WTC11 (cell line): ENCODE measurements around the gene TSPAN7. TPM values are rescaled to one million over a fixed set of nuclear protein-coding genes. Genes with fewer than 3 reads are reported as not detected.

Source experiments
- ATAC-seq: fragments of 200-7000 bp; cut with Tn5 transposase; 2 replicates; pipeline ENCODE4 v1.10.0; 2021; ENCODE audit warnings: mild to moderate bottlenecking, moderate library complexity
- CTCF ChIA-PET: fragments of 300-600 bp; sonication (Branson Sonifier 250); formaldehyde crosslinking; loops from one replicate; lab custom pipeline; 2021; ENCODE audit warnings: antibody characterized with exemption; lab: Charles Lee
- POLR2A ChIA-PET: fragments of 350-600 bp; sonication (Branson Sonifier 250); formaldehyde crosslinking; loops from one replicate; lab custom pipeline; 2021; ENCODE audit warnings: antibody characterized with exemption; lab: Charles Lee
- DNase-seq: peaks from one replicate; pipeline ENCODE4 v3.0.0; 2021; ENCODE audit warnings: low spot score
- H3K27ac Mint-ChIP-seq: 2 replicates; pipeline ENCODE4 v1.8.0; 2021; ENCODE audit warnings: mixed read lengths
- H3K27me3 Mint-ChIP-seq: 2 replicates; pipeline ENCODE4 v1.8.0; 2021; ENCODE audit warnings: low read depth, mild to moderate bottlenecking, moderate library complexity, mixed read lengths
- H3K36me3 Mint-ChIP-seq: 2 replicates; pipeline ENCODE4 v1.8.0; 2021; ENCODE audit warnings: mixed read lengths
- H3K4me1 Mint-ChIP-seq: 2 replicates; pipeline ENCODE4 v1.8.0; 2022; ENCODE audit warnings: mixed read lengths
- H3K4me3 Mint-ChIP-seq: 2 replicates; pipeline ENCODE4 v1.8.0; 2021; ENCODE audit warnings: mild to moderate bottlenecking, moderate library complexity, mixed read lengths
- H3K9me3 Mint-ChIP-seq: 2 replicates; pipeline ENCODE4 v1.8.0; 2021; ENCODE audit warnings: mixed read lengths
- AFF4 ChIP-seq: sonication (generic); formaldehyde crosslinking; IDR thresholded peaks from 2 replicates; pipeline ENCODE4 v1.8.1; 2023; ENCODE audit warnings: mild to moderate bottlenecking, missing genetic modification reagents, borderline replicate concordance
- ATF1 ChIP-seq: sonication (generic); formaldehyde crosslinking; IDR thresholded peaks from 2 replicates; pipeline ENCODE4 v1.8.1; 2023; ENCODE audit warnings: mild to moderate bottlenecking, moderate library complexity, missing genetic modification reagents
- ATF2 ChIP-seq: sonication (generic); formaldehyde crosslinking; IDR thresholded peaks from 2 replicates; pipeline ENCODE4 v1.8.1; 2022; ENCODE audit warnings: low read depth, missing genetic modification reagents, borderline replicate concordance
- CREM ChIP-seq: sonication (generic); formaldehyde crosslinking; IDR thresholded peaks from 2 replicates; pipeline ENCODE4 v1.8.1; 2022; ENCODE audit warnings: mild to moderate bottlenecking, missing genetic modification reagents, moderate library complexity
- ELF4 ChIP-seq: sonication (generic); formaldehyde crosslinking; IDR thresholded peaks from 2 replicates; pipeline ENCODE4 v1.8.1; 2022; ENCODE audit warnings: low read depth, mild to moderate bottlenecking, moderate library complexity, missing genetic modification reagents
- ERG ChIP-seq: fragments of 250-450 bp; sonication (Bioruptor Pico); IDR thresholded peaks from 2 replicates; pipeline ENCODE4 v1.8.0; 2021; ENCODE audit warnings: mild to moderate bottlenecking
- GABPB1 ChIP-seq: sonication (generic); formaldehyde crosslinking; IDR thresholded peaks from 2 replicates; pipeline ENCODE4 v1.8.1; 2023; ENCODE audit warnings: mild to moderate bottlenecking, missing genetic modification reagents
- GTF2I ChIP-seq: fragments of 250-450 bp; sonication (Bioruptor Pico); conservative IDR thresholded peaks from 2 replicates; pipeline ENCODE4 v1.4.0; 2021; ENCODE audit warnings: mild to moderate bottlenecking
- MYBL2 ChIP-seq: sonication (generic); formaldehyde crosslinking; IDR thresholded peaks from 2 replicates; pipeline ENCODE4 v1.8.1; 2023; ENCODE audit warnings: mild to moderate bottlenecking, moderate library complexity, missing genetic modification reagents
- NR2C2 ChIP-seq: sonication (generic); formaldehyde crosslinking; IDR thresholded peaks from 2 replicates; pipeline ENCODE4 v1.8.0; 2022; ENCODE audit warnings: mild to moderate bottlenecking, missing genetic modification reagents
- OVOL2 ChIP-seq: fragments of 250-450 bp; sonication (Bioruptor Pico); IDR thresholded peaks from 2 replicates; pipeline ENCODE4 v1.9.0; 2021; ENCODE audit warnings: mild to moderate bottlenecking, borderline replicate concordance
- SMAD3 ChIP-seq: sonication (generic); formaldehyde crosslinking; IDR thresholded peaks from 2 replicates; pipeline ENCODE4 v1.8.0; 2022; ENCODE audit warnings: missing genetic modification reagents, mild to moderate bottlenecking, borderline replicate concordance
- SOX15 ChIP-seq: fragments of 250-450 bp; sonication (Bioruptor Pico); IDR thresholded peaks from 2 replicates; pipeline ENCODE4 v1.9.0; 2021; ENCODE audit warnings: mild to moderate bottlenecking
- TEAD1 ChIP-seq: sonication (generic); formaldehyde crosslinking; IDR thresholded peaks from 2 replicates; pipeline ENCODE4 v1.8.0; 2022; ENCODE audit warnings: mild to moderate bottlenecking, missing genetic modification reagents
- ZNF219 ChIP-seq: sonication (generic); formaldehyde crosslinking; IDR thresholded peaks from 2 replicates; pipeline ENCODE4 v1.8.0; 2023; ENCODE audit warnings: missing genetic modification reagents, mild to moderate bottlenecking, borderline replicate concordance
- ZNF263 ChIP-seq: sonication (generic); formaldehyde crosslinking; IDR thresholded peaks from 2 replicates; pipeline ENCODE4 v1.8.1; 2022; ENCODE audit warnings: low read depth, mild to moderate bottlenecking, moderate library complexity, missing genetic modification reagents
- ZNF416 ChIP-seq: fragments of 250-450 bp; sonication (Bioruptor Pico); IDR thresholded peaks from 2 replicates; pipeline ENCODE4 v1.9.0; 2021; ENCODE audit warnings: mild to moderate bottlenecking, inconsistent platforms
- ZNF671 ChIP-seq: fragments of 250-450 bp; sonication (Bioruptor Pico); IDR thresholded peaks from 2 replicates; pipeline ENCODE4 v1.8.0; 2021; ENCODE audit warnings: mild to moderate bottlenecking
- total RNA-seq: library from RNA; stranded (reverse); gene quantifications from 3 replicates; pipeline ENCODE4 v1.2.3, GENCODE V29; 2021
- TF ChIP-seq, protein P1 (sequence below): sonication (generic); formaldehyde crosslinking; IDR thresholded peaks from 2 replicates; pipeline ENCODE4 v1.8.1; 2023; ENCODE audit warnings: mild to moderate bottlenecking, missing genetic modification reagents
- TF ChIP-seq, protein P2 (sequence below): sonication (generic); formaldehyde crosslinking; IDR thresholded peaks from 2 replicates; pipeline ENCODE4 v1.8.0; 2022; ENCODE audit warnings: missing genetic modification reagents
- TF ChIP-seq, protein P3 (sequence below): sonication (generic); formaldehyde crosslinking; IDR thresholded peaks from 2 replicates; pipeline ENCODE4 v1.8.0; 2023; ENCODE audit warnings: missing genetic modification reagents
- TF ChIP-seq, protein P4 (sequence below): sonication (generic); formaldehyde crosslinking; IDR thresholded peaks from 2 replicates; pipeline ENCODE4 v1.8.0; 2022; ENCODE audit warnings: mild to moderate bottlenecking, missing genetic modification reagents

Gene TSPAN7
- total RNA-seq, 1 experiment from 2014 or later = 10.8 TPM

DNA sequence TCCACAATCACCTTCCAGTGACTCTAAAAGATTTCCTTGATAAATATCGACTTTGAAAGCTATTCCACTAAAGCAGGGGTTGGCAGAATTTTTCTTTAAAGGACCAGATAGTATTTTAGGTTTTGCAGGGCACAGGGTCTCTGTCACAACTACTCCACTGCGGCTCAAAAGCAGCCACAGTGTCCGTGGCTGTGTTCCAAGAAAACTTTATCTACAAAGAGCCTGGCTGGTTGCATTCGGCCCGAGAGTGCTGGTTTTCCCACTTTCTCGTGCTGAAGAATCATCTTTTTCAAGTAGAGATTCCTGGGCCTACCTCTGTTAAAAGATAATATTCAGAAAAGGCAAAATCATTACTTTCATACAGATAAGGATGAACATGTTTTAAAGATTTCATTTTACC lies 55.6 kb downstream of the TSPAN7 start:
- Mint-ChIP-seq H3K4me1 (peaks cover 13% of the 10 kb centered on the region), H3K36me3 (no peaks in the 10 kb centered on the region), H3K27ac (no peak overlapping the region), H3K4me3 (no peak overlapping the region), H3K9me3 (no peaks in the 10 kb centered on the region), H3K27me3 (peaks cover 3% of the 10 kb centered on the region; the same call in 1 of the 2 replicates)
- ChIA-PET CTCF (no interaction called here), POLR2A (no interaction called here)
- ATAC-seq (no peak), DNase-seq (no peak)
- TF ChIP-seq GTF2I (CRISPR knock-in tag) (no peak), ZNF671 (CRISPR knock-in tag) (no peak)

DNA sequence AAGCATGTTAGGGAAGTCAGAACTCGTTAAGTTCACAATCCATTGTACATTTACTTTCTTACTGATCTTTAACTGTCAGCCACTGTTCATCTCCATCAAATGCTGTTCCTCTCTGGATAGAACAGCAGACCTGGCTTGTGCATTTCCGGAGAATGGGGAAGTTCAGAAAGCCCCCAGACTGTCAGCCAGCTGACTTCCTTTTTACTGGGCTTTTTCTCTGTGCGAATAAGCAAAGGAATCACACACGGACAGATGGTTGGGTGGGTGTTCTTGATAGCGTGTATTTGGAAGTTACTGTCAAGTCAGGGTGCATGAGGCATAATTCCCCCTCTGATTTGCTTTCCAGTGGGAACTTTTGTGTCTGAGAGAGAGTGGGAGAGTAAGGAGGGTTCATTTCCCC lies 56.8 kb downstream of the TSPAN7 start:
- Mint-ChIP-seq H3K9me3 (no peaks in the 10 kb centered on the region), H3K27ac (no peak overlapping the region), H3K36me3 (no peaks in the 10 kb centered on the region), H3K27me3 (peaks cover 3% of the 10 kb centered on the region; the same call in 1 of the 2 replicates)
- ChIA-PET POLR2A (no interaction called here), CTCF (no interaction called here)
- DNase-seq = no peak
- TF ChIP-seq, protein P1, sequence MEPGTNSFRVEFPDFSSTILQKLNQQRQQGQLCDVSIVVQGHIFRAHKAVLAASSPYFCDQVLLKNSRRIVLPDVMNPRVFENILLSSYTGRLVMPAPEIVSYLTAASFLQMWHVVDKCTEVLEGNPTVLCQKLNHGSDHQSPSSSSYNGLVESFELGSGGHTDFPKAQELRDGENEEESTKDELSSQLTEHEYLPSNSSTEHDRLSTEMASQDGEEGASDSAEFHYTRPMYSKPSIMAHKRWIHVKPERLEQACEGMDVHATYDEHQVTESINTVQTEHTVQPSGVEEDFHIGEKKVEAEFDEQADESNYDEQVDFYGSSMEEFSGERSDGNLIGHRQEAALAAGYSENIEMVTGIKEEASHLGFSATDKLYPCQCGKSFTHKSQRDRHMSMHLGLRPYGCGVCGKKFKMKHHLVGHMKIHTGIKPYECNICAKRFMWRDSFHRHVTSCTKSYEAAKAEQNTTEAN (CRISPR knock-in tag) = no peak
- TF ChIP-seq, protein P2, sequence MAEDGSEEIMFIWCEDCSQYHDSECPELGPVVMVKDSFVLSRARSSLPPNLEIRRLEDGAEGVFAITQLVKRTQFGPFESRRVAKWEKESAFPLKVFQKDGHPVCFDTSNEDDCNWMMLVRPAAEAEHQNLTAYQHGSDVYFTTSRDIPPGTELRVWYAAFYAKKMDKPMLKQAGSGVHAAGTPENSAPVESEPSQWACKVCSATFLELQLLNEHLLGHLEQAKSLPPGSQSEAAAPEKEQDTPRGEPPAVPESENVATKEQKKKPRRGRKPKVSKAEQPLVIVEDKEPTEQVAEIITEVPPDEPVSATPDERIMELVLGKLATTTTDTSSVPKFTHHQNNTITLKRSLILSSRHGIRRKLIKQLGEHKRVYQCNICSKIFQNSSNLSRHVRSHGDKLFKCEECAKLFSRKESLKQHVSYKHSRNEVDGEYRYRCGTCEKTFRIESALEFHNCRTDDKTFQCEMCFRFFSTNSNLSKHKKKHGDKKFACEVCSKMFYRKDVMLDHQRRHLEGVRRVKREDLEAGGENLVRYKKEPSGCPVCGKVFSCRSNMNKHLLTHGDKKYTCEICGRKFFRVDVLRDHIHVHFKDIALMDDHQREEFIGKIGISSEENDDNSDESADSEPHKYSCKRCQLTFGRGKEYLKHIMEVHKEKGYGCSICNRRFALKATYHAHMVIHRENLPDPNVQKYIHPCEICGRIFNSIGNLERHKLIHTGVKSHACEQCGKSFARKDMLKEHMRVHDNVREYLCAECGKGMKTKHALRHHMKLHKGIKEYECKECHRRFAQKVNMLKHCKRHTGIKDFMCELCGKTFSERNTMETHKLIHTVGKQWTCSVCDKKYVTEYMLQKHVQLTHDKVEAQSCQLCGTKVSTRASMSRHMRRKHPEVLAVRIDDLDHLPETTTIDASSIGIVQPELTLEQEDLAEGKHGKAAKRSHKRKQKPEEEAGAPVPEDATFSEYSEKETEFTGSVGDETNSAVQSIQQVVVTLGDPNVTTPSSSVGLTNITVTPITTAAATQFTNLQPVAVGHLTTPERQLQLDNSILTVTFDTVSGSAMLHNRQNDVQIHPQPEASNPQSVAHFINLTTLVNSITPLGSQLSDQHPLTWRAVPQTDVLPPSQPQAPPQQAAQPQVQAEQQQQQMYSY (CRISPR knock-in tag) = no peak
- no peak for TF ChIP-seq NR2C2 (CRISPR knock-in tag)
- no peak for TF ChIP-seq ZNF263
- no peak for TF ChIP-seq ELF4 (CRISPR knock-in tag)
- TF ChIP-seq ERG = no peak
- TF ChIP-seq GABPB1 (CRISPR knock-in tag) = no peak
- TF ChIP-seq SMAD3 (CRISPR knock-in tag) = no peak
- TF ChIP-seq, protein P3, sequence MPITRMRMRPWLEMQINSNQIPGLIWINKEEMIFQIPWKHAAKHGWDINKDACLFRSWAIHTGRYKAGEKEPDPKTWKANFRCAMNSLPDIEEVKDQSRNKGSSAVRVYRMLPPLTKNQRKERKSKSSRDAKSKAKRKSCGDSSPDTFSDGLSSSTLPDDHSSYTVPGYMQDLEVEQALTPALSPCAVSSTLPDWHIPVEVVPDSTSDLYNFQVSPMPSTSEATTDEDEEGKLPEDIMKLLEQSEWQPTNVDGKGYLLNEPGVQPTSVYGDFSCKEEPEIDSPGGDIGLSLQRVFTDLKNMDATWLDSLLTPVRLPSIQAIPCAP (CRISPR knock-in tag) = no peak
- no peak for TF ChIP-seq ATF2 (CRISPR knock-in tag)
- no peak for TF ChIP-seq ZNF416
- no peak for TF ChIP-seq AFF4
- no peak for TF ChIP-seq ZNF219 (CRISPR knock-in tag)
- TF ChIP-seq SOX15 (CRISPR knock-in tag) = no peak
- TF ChIP-seq TEAD1 (CRISPR knock-in tag) = no peak
- TF ChIP-seq ATF1 (CRISPR knock-in tag) = no peak
- TF ChIP-seq CREM = no peak
- TF ChIP-seq MYBL2 (CRISPR knock-in tag) = no peak
- TF ChIP-seq, protein P4, sequence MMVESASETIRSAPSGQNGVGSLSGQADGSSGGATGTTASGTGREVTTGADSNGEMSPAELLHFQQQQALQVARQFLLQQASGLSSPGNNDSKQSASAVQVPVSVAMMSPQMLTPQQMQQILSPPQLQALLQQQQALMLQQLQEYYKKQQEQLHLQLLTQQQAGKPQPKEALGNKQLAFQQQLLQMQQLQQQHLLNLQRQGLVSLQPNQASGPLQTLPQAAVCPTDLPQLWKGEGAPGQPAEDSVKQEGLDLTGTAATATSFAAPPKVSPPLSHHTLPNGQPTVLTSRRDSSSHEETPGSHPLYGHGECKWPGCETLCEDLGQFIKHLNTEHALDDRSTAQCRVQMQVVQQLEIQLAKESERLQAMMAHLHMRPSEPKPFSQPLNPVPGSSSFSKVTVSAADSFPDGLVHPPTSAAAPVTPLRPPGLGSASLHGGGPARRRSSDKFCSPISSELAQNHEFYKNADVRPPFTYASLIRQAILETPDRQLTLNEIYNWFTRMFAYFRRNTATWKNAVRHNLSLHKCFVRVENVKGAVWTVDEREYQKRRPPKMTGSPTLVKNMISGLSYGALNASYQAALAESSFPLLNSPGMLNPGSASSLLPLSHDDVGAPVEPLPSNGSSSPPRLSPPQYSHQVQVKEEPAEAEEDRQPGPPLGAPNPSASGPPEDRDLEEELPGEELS (CRISPR knock-in tag) = no peak
- TF ChIP-seq OVOL2 (CRISPR knock-in tag) = no peak
- TF ChIP-seq, all 79 proteins: peak for 0
- Mint-ChIP-seq H3K4me1 (peaks cover 13% of the 10 kb centered on the region), H3K4me3 (no peak overlapping the region)
- ATAC-seq = no peak
